ENCODE data around the gene CNIH3. TPM values are rescaled to one million over a fixed set of nuclear protein-coding genes. Genes with fewer than 3 reads are reported as not detected.

Gene CNIH3
- total RNA-seq, 4 donors from 2014 or later, result 1.9 to 7.0 (median 4.0) TPM

DNA sequence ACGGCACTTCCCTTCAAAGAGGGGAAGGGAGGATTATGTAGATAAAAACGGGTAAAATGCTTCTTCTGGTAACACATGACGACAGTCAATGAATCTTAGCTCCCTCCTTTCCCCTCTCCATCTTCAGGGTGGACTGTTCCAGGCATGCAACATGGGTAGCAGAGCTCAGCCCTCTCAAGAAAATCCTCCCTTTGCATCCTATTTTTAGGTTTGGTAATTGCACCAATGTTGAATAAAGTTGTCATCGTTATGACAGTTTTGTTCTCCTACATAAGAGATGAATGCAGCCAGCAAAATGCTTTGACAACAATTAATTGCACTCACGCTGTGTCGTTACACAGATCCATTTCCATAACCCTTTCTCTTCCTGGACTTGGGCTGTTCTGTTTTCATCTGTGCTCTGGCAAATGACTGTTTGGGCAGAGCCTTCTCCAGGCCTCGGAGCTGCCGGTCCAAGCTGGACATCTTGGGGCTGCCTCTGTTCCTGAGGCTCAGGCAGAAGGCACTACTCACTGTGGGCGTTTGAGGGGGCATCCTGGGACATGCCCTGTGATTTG, 127.6 kb downstream of the CNIH3 start:
- Histone ChIP-seq H3K27ac (no peak overlapping the region), H3K4me1 (no peaks in the 10 kb centered on the region), H3K4me3 (replicated peaks in 1 of 3) (no peak overlapping the region), H3K27me3 (no peaks in the 10 kb centered on the region), H3K36me3 (no peaks in the 10 kb centered on the region), H3K9me3 (no peaks in the 10 kb centered on the region)
- DNase-seq, result no peak
- TF ChIP-seq, protein P1, sequence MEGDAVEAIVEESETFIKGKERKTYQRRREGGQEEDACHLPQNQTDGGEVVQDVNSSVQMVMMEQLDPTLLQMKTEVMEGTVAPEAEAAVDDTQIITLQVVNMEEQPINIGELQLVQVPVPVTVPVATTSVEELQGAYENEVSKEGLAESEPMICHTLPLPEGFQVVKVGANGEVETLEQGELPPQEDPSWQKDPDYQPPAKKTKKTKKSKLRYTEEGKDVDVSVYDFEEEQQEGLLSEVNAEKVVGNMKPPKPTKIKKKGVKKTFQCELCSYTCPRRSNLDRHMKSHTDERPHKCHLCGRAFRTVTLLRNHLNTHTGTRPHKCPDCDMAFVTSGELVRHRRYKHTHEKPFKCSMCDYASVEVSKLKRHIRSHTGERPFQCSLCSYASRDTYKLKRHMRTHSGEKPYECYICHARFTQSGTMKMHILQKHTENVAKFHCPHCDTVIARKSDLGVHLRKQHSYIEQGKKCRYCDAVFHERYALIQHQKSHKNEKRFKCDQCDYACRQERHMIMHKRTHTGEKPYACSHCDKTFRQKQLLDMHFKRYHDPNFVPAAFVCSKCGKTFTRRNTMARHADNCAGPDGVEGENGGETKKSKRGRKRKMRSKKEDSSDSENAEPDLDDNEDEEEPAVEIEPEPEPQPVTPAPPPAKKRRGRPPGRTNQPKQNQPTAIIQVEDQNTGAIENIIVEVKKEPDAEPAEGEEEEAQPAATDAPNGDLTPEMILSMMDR (IDR thresholded peaks at IDR 0.05), result no peak
- TF ChIP-seq POLR2A (IDR thresholded peaks at IDR 0.05), result no peak
- 76 to 80% methylated on average over 9 of the region's 9 CpGs for WGBS, 2 donors
- intact Hi-C loops (cut with DNase I), result no loop called here

DNA sequence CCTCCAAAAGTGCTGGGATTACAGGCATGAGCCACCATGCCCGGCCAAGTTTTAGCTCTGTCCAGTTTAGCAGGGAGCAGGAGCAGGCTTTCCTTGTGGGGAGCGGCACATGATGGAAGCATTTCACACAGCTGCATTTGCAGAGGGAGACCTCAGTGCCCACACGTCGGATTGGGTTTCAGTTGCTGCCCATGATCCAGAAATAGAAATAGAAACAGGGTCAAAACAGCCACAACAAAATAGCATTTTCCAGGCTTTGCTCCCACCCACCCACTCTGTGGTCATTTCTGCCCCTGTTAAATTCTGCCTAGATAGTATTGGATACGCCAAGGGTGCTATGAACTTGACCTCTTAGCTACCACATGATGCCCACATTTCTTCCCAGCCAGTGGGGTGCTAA, 128.4 kb downstream of the CNIH3 start:
- 81 to 93% methylated on average over 5 of the region's 5 CpGs for WGBS, 2 donors
- intact Hi-C loops (cut with DNase I), result no loop called here
- H3K27ac ChIP-seq, result no peak overlapping the region
- H3K36me3 ChIP-seq, result no peaks in the 10 kb centered on the region
- H3K4me1 ChIP-seq, result no peaks in the 10 kb centered on the region
- H3K4me3 ChIP-seq (replicated peaks in 1 of 3), result no peak overlapping the region
- H3K9me3 ChIP-seq, result no peaks in the 10 kb centered on the region
- H3K27me3 ChIP-seq, result no peaks in the 10 kb centered on the region
- TF ChIP-seq, protein P1 (IDR thresholded peaks at IDR 0.05), result no peak
- no peak for TF ChIP-seq POLR2A (IDR thresholded peaks at IDR 0.05)
- no peak for DNase-seq

DNA sequence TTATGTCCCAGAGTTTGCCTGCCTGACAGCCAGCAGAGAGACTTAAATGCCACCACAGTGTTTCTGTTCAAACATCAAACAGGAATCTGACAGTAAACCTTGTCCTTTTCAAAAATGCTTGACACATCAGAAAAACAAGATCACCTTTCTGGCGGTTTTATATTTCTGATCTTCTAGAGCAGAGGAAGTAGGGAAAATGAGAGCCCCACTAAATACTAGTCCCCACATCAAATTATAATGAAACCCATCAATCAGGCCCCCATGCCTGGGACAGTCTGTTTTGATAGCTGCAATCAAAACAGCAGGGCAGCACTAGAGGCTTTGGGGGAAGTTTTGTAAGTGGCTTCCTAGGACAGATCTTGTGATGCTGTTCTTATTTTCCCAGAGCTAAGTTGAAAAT, 129.3 kb downstream of the CNIH3 start:
- TF ChIP-seq, protein P1 (IDR thresholded peaks at IDR 0.05), result no peak
- no peak for TF ChIP-seq POLR2A (IDR thresholded peaks at IDR 0.05)
- DNase-seq, result no peak
- Histone ChIP-seq H3K4me3 (replicated peaks in 1 of 3) (no peak overlapping the region), H3K9me3 (no peaks in the 10 kb centered on the region), H3K27ac (no peak overlapping the region), H3K4me1 (no peaks in the 10 kb centered on the region), H3K36me3 (no peaks in the 10 kb centered on the region), H3K27me3 (no peaks in the 10 kb centered on the region)
- intact Hi-C loops (cut with DNase I), result no loop called here
- 83 to 87% methylated on average over 1 of the region's 1 CpG for WGBS, 2 donors

DNA sequence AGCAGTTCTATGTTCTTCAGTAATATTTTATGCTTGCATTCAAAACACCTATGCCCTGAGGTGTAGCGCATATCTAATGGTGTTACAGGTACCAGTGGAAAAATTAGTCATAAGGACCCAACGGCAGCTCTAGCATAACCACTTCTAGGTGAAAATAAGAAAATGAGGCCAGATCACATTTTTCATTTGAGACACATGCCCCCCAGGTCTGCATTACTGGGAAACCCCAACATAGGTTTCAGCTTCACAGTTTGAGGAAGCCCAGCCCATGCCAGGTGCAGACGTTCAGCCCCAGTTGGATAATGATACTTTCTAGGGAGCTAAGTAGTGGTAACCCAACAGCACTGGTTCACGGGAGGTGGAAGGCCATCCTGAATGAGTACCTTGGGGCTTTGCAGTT, 129.8 kb downstream of the CNIH3 start:
- no peak for TF ChIP-seq POLR2A (IDR thresholded peaks at IDR 0.05)
- TF ChIP-seq, protein P1 (IDR thresholded peaks at IDR 0.05), result no peak
- Histone ChIP-seq H3K27ac (no peak overlapping the region), H3K9me3 (no peaks in the 10 kb centered on the region), H3K27me3 (no peaks in the 10 kb centered on the region), H3K36me3 (no peaks in the 10 kb centered on the region), H3K4me3 (replicated peaks in 1 of 3) (no peak overlapping the region), H3K4me1 (no peaks in the 10 kb centered on the region)
- intact Hi-C loops (cut with DNase I), result no loop called here
- DNase-seq, result no peak
- WGBS, 2 donors, result 83 to 88% methylated on average over 4 of the region's 4 CpGs

DNA sequence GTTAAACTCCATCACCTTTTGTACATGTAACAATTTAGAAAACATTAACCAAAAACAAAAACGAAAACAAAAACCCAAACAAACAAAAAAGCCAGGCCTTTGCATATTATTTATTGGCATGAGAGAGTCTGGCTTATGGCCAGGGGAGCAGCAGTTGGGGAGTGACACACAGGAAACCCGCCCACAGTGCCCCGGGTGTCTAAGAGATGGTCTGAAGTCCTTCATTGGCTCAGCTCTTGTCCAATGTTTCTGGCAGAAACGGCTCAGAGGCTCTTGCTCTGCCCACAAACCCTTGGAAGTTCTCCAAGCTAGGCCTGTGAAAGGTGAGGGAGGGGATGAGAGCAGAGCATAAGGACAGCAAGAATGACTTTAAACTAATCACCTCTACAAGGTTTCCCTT, 131.5 kb downstream of the CNIH3 start:
- no peak overlapping the region for H3K27ac ChIP-seq
- intact Hi-C loops (cut with DNase I), result no loop called here
- DNase-seq, result peak; percentile 31 to 41

More for the DNA sequence above, 131.5 kb downstream of the CNIH3 start:
- 38% methylated on average over 4 of the region's 4 CpGs for WGBS, 2 donors
- no peak for TF ChIP-seq POLR2A (IDR thresholded peaks at IDR 0.05)
- TF ChIP-seq, protein P1 (IDR thresholded peaks at IDR 0.05), result no peak
- H3K27me3 ChIP-seq, result no peaks in the 10 kb centered on the region
- H3K4me1 ChIP-seq, result no peaks in the 10 kb centered on the region
- H3K9me3 ChIP-seq, result no peaks in the 10 kb centered on the region
- no peak overlapping the region for H3K4me3 ChIP-seq (replicated peaks in 1 of 3)
- no peaks in the 10 kb centered on the region for H3K36me3 ChIP-seq
